ENCODE measurements around the gene TPRN. TPM values are rescaled to one million over a fixed set of nuclear protein-coding genes. Genes with fewer than 3 reads are reported as not detected.

TPRN gene
- total RNA-seq, 1 donor from 2014 or later, result 16.0 TPM

- H4K20me1 ChIP-seq (ENCODE audit: insufficient read depth, low read length), result peaks cover 54% of the 10 kb centered on the region
- H3K9me3 ChIP-seq (ENCODE audit: insufficient read depth, low read depth, low read length), result no peaks in the 10 kb centered on the region
- H3K27me3 Mint-ChIP-seq (ENCODE audit: low read depth, unreplicated experiment), result no peaks in the 10 kb centered on the region
- peaks cover 25% of the 10 kb centered on the region for H3K4me1 ChIP-seq (ENCODE audit: insufficient read depth, low read length)
- FAIRE-seq (no peak), DNase-seq (ENCODE audit: low read depth) (no peak)
- H3K4me3 Mint-ChIP-seq (ENCODE audit: unreplicated experiment), result peak overlapping the region; percentile 94
- H3K27me3 ChIP-seq (ENCODE audit: insufficient read depth, low read length), result no peaks in the 10 kb centered on the region
- H3K36me3 ChIP-seq (ENCODE audit: insufficient read depth, low read length), result peaks cover 9% of the 10 kb centered on the region
- H3K9me3 Mint-ChIP-seq (ENCODE audit: unreplicated experiment), result no peaks in the 10 kb centered on the region
- peak overlapping the region; percentile 75 for H3K27ac Mint-ChIP-seq (ENCODE audit: unreplicated experiment)
- peak overlapping the region; percentile 82 for H3K4me3 ChIP-seq (ENCODE audit: insufficient read depth, low read depth, low read length)
- H2AFZ ChIP-seq (ENCODE audit: low read depth, low read length), result no peak overlapping the region
- H3K79me2 ChIP-seq (ENCODE audit: insufficient read depth, low read length), result peaks cover 54% of the 10 kb centered on the region
- TF ChIP-seq EZH2 (IDR thresholded peaks at IDR 0.05; ENCODE audit: insufficient read depth, low read length) (no peak), CTCF (IDR thresholded peaks at IDR 0.05; ENCODE audit: insufficient read depth, low read depth, low read length) (no peak)
- H3K4me2 ChIP-seq (ENCODE audit: low read length), result peak overlapping the region; percentile 90
- peak overlapping the region; percentile 70 for H3K27ac ChIP-seq (ENCODE audit: low read depth, low read length)
- peak overlapping the region; percentile 88 for H3K9ac ChIP-seq (ENCODE audit: low read length)
- H3K36me3 Mint-ChIP-seq (ENCODE audit: low read depth, unreplicated experiment), result peaks cover 8% of the 10 kb centered on the region
- H3K4me1 Mint-ChIP-seq (ENCODE audit: low read depth, unreplicated experiment), result peaks cover 19% of the 10 kb centered on the region
These were observed 42.0 kb upstream of the TPRN start for GRCh38 chr9:137242269-137243203.

- H2AFZ ChIP-seq (ENCODE audit: low read depth, low read length), result no peak overlapping the region
- H3K4me1 ChIP-seq (ENCODE audit: insufficient read depth, low read length), result peaks cover 25% of the 10 kb centered on the region
- Mint-ChIP-seq H3K4me1 (ENCODE audit: low read depth, unreplicated experiment) (peaks cover 19% of the 10 kb centered on the region), H3K4me3 (ENCODE audit: unreplicated experiment) (peak overlapping the region; percentile 94), H3K27ac (ENCODE audit: unreplicated experiment) (peak overlapping the region; percentile 75), H3K9me3 (ENCODE audit: unreplicated experiment) (no peaks in the 10 kb centered on the region), H3K36me3 (ENCODE audit: low read depth, unreplicated experiment) (peaks cover 8% of the 10 kb centered on the region), H3K27me3 (ENCODE audit: low read depth, unreplicated experiment) (no peaks in the 10 kb centered on the region)
- H3K4me3 ChIP-seq (ENCODE audit: insufficient read depth, low read depth, low read length), result peak overlapping the region; percentile 82
- peaks cover 9% of the 10 kb centered on the region for H3K36me3 ChIP-seq (ENCODE audit: insufficient read depth, low read length)
- TF ChIP-seq CTCF (IDR thresholded peaks at IDR 0.05; ENCODE audit: insufficient read depth, low read depth, low read length), result no peak
- no peak for TF ChIP-seq EZH2 (IDR thresholded peaks at IDR 0.05; ENCODE audit: insufficient read depth, low read length)
- no peaks in the 10 kb centered on the region for H3K9me3 ChIP-seq (ENCODE audit: insufficient read depth, low read depth, low read length)
- H3K4me2 ChIP-seq (ENCODE audit: low read length), result peak overlapping the region; percentile 90
- peaks cover 62% of the 10 kb centered on the region for H4K20me1 ChIP-seq (ENCODE audit: insufficient read depth, low read length)
- DNase-seq (ENCODE audit: low read depth) (no peak), FAIRE-seq (no peak)
- peak overlapping the region; percentile 70 for H3K27ac ChIP-seq (ENCODE audit: low read depth, low read length)
- peak overlapping the region; percentile 88 for H3K9ac ChIP-seq (ENCODE audit: low read length)
- H3K79me2 ChIP-seq (ENCODE audit: insufficient read depth, low read length), result peaks cover 54% of the 10 kb centered on the region
- no peaks in the 10 kb centered on the region for H3K27me3 ChIP-seq (ENCODE audit: insufficient read depth, low read length)
These were observed 41.1 kb upstream of the TPRN start for GRCh38 chr9:137241490-137242268.
